Body of pancreas (tissue), 4 donors: ENCODE measurements around the gene CYP19A1.

ENCODE experiments used
- POLR2A ChIP-seq, 3 donors: fragments of 450-650 bp; IDR thresholded peaks; one replicate each; pipeline ENCODE4 v1.6.1; 2016; ENCODE audit warnings: antibody characterized with exemption in 3 of 3, mild to moderate bottlenecking in 2 of 3
- TF ChIP-seq, protein P1 (sequence below), 7 experiments: fragments of 450-650 bp in 4 of 7; fragments of 200-600 bp in 3 of 7; sonication (generic) in 3 of 7; IDR thresholded peaks; one replicate each; pipeline ENCODE4 v1.5.1; 2016 to 2019; ENCODE audit warnings: antibody characterized with exemption in 7 of 7

GRCh38 chr15:51227940-51228732 lies 110.3 kb downstream of the CYP19A1 start:
- TF ChIP-seq, protein P1, sequence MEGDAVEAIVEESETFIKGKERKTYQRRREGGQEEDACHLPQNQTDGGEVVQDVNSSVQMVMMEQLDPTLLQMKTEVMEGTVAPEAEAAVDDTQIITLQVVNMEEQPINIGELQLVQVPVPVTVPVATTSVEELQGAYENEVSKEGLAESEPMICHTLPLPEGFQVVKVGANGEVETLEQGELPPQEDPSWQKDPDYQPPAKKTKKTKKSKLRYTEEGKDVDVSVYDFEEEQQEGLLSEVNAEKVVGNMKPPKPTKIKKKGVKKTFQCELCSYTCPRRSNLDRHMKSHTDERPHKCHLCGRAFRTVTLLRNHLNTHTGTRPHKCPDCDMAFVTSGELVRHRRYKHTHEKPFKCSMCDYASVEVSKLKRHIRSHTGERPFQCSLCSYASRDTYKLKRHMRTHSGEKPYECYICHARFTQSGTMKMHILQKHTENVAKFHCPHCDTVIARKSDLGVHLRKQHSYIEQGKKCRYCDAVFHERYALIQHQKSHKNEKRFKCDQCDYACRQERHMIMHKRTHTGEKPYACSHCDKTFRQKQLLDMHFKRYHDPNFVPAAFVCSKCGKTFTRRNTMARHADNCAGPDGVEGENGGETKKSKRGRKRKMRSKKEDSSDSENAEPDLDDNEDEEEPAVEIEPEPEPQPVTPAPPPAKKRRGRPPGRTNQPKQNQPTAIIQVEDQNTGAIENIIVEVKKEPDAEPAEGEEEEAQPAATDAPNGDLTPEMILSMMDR (IDR thresholded peaks at IDR 0.05), result no peak
- TF ChIP-seq POLR2A (IDR thresholded peaks at IDR 0.05), result no peak
